PC-9 (cell line): ENCODE data around the gene TBC1D3B.

Experiments
- EZH2 ChIP-seq: fragments of 200-600 bp; sonication (generic); IDR thresholded peaks from 2 replicates; pipeline ENCODE4 v1.8.0; 2017; ENCODE audit warnings: antibody characterized with exemption, low read depth
- TF ChIP-seq, protein P1 (sequence below): fragments of 200-600 bp; sonication (generic); conservative IDR thresholded peaks from 2 replicates; pipeline ENCODE4 v1.6.1; 2017; ENCODE audit warnings: mixed run types, antibody characterized with exemption, mild to moderate bottlenecking, moderate library complexity

DNA sequence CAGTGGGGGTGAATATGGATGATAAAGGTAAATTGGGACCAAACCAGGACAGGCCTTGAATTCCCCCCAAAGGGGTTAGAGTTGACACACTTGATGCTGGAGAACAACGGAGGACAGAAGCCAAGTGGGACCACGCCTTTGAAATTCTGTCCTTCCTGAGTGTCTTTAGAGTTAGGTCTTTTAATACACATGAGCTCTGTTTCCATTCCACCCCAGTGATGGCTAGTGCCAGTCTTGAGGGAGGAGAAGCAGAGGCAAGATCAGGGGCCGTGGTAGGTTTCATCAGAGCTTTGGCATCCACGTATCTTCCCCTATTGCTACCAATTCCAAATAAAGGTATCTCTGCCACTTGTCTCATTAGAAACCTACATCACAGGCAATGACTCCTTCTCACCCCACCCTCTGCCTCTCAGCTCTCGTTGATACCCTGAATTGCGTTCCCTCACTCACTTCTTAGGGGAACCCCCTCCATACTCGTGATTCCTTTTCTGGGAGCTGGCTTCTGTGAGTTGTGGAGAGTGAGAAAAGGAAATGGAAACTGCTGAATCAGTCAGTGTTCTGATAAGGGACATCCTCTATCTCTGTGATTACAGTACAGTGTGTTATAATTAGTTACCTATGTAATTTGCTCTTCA lies 22.5 kb upstream of the TBC1D3B start:
- TF ChIP-seq, protein P1, sequence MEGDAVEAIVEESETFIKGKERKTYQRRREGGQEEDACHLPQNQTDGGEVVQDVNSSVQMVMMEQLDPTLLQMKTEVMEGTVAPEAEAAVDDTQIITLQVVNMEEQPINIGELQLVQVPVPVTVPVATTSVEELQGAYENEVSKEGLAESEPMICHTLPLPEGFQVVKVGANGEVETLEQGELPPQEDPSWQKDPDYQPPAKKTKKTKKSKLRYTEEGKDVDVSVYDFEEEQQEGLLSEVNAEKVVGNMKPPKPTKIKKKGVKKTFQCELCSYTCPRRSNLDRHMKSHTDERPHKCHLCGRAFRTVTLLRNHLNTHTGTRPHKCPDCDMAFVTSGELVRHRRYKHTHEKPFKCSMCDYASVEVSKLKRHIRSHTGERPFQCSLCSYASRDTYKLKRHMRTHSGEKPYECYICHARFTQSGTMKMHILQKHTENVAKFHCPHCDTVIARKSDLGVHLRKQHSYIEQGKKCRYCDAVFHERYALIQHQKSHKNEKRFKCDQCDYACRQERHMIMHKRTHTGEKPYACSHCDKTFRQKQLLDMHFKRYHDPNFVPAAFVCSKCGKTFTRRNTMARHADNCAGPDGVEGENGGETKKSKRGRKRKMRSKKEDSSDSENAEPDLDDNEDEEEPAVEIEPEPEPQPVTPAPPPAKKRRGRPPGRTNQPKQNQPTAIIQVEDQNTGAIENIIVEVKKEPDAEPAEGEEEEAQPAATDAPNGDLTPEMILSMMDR, result no peak
- no peak for TF ChIP-seq EZH2
